ENCODE data around the gene CYYR1.

Gene CYYR1

DNA sequence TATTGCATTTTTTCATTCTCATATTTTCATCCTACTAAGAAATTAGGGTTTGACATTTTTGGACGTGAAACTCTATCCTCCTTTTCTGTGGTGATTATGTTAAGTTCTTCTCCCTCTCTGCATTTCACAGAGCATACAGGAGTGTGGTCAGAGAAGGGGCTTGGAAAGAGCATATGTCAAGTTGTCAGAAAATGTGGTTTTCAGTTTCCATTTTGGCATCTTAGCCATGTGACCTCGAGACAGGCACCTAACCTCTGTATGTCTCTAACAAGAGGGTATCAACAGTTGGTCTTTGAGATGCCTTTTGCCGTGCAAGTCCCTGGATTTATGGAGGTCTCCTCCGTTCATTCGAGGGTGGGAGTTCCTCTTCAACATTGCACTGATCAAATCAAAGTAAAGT lies 140.7 kb downstream of the CYYR1 start:
- no peaks in the 10 kb centered on the region for H3K4me1 ChIP-seq (ENCODE audit: control insufficient read depth, insufficient read depth, low read length)
- 93 to 96% methylated on average over 4 to 5 of the region's 5 CpGs for WGBS, 2 experiments
- no peaks in the 10 kb centered on the region for H3K9me3 ChIP-seq (ENCODE audit: control insufficient read depth, low read length)
- H3K36me3 ChIP-seq (ENCODE audit: control insufficient read depth, insufficient read depth, low read length), result no peaks in the 10 kb centered on the region
- H3K27me3 ChIP-seq (ENCODE audit: control insufficient read depth, insufficient read depth, low read length, poor library complexity, severe bottlenecking), result no peaks in the 10 kb centered on the region
- H3K4me3 ChIP-seq (ENCODE audit: insufficient read depth, low read depth, low read length), result no peak overlapping the region
- H3K27ac ChIP-seq (ENCODE audit: insufficient read depth, low read depth, low read length, poor library complexity, severe bottlenecking), result no peak overlapping the region

DNA sequence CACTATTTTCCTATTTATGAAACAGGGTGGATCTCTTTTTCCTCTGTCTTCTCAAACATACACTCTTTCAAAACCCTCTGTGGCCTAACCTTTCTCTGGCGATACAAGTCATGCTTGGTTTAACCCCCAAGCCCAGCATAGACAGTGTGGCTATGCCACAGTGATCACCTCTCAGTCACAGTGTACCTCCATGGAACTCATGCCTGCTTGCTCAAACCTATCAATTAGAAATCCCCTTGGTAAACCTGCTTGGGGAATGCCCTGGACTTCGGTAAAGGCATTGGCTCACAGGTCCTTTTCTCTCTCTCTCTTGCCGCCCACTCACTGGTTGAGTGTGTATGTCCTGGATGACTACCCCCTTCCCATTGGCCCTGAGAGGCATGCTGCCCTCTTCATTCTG lies 147.5 kb downstream of the CYYR1 start:
- H3K27me3 ChIP-seq (ENCODE audit: control insufficient read depth, insufficient read depth, low read length, poor library complexity, severe bottlenecking), result no peaks in the 10 kb centered on the region
- H3K4me3 ChIP-seq (ENCODE audit: insufficient read depth, low read depth, low read length), result no peak overlapping the region
- no peaks in the 10 kb centered on the region for H3K9me3 ChIP-seq (ENCODE audit: control insufficient read depth, low read length)
- no peak overlapping the region for H3K27ac ChIP-seq (ENCODE audit: insufficient read depth, low read depth, low read length, poor library complexity, severe bottlenecking)
- H3K4me1 ChIP-seq (ENCODE audit: control insufficient read depth, insufficient read depth, low read length), result no peaks in the 10 kb centered on the region
- no peaks in the 10 kb centered on the region for H3K36me3 ChIP-seq (ENCODE audit: control insufficient read depth, insufficient read depth, low read length)
- 86 to 98% methylated on average over 3 of the region's 3 CpGs for WGBS, 2 experiments

- 88 to 90% methylated on average over 6 of the region's 6 CpGs for WGBS, 2 experiments
- no peaks in the 10 kb centered on the region for H3K27me3 ChIP-seq (ENCODE audit: control insufficient read depth, insufficient read depth, low read length, poor library complexity, severe bottlenecking)
- H3K4me3 ChIP-seq (ENCODE audit: insufficient read depth, low read depth, low read length), result no peak overlapping the region
- H3K27ac ChIP-seq (ENCODE audit: insufficient read depth, low read depth, low read length, poor library complexity, severe bottlenecking), result no peak overlapping the region
- H3K9me3 ChIP-seq (ENCODE audit: control insufficient read depth, low read length), result no peaks in the 10 kb centered on the region
- no peaks in the 10 kb centered on the region for H3K4me1 ChIP-seq (ENCODE audit: control insufficient read depth, insufficient read depth, low read length)
- H3K36me3 ChIP-seq (ENCODE audit: control insufficient read depth, insufficient read depth, low read length), result no peaks in the 10 kb centered on the region
These were observed 149.6 kb downstream of the CYYR1 start for GRCh38 chr21:26423511-26423910.

DNA sequence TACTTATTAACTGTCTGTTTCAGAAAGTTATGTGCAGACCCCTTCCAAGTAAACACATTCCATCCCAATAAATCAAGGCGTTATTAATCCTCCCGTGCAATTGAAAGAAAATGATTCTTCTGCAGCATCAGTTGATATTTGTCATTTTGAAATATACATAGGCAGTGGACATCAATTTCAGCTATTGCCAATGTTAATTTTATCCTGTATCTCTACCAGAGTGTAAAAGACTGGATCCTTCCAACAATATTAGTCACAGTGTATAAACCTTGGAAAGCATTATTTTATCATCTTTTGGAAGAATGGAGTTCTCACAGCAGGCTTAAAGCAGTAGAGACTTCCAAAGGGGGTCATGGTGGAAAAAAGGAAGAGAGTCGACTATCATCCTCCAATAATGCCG lies 150.4 kb downstream of the CYYR1 start:
- no peaks in the 10 kb centered on the region for H3K27me3 ChIP-seq (ENCODE audit: control insufficient read depth, insufficient read depth, low read length, poor library complexity, severe bottlenecking)
- 93 to 97% methylated on average over 4 of the region's 4 CpGs for WGBS, 2 experiments
- H3K4me3 ChIP-seq (ENCODE audit: insufficient read depth, low read depth, low read length), result no peak overlapping the region
- H3K27ac ChIP-seq (ENCODE audit: insufficient read depth, low read depth, low read length, poor library complexity, severe bottlenecking), result no peak overlapping the region
- no peaks in the 10 kb centered on the region for H3K36me3 ChIP-seq (ENCODE audit: control insufficient read depth, insufficient read depth, low read length)
- H3K4me1 ChIP-seq (ENCODE audit: control insufficient read depth, insufficient read depth, low read length), result no peaks in the 10 kb centered on the region
- no peaks in the 10 kb centered on the region for H3K9me3 ChIP-seq (ENCODE audit: control insufficient read depth, low read length)

DNA sequence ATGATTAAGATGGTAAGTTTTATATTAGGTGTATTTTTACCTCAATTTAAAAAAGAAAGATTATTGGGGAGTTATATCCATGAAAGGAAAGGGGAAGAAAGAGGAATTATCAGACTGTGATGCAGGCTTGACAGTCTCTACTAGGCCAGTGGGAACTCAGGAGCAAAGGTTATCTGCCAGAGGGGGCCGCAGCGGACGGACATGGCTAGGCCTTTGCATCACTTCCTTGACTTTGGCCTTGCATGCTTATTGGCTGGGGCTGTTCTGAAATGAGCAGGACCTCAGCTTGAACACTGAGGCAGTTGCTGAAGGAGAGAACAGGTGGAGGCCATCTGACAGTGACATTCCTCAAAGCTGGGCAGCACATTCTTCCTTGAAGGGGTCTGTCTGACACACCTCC lies 150.9 kb downstream of the CYYR1 start:
- Histone ChIP-seq H3K4me1 (ENCODE audit: control insufficient read depth, insufficient read depth, low read length) (no peaks in the 10 kb centered on the region), H3K9me3 (ENCODE audit: control insufficient read depth, low read length) (no peaks in the 10 kb centered on the region), H3K27ac (ENCODE audit: insufficient read depth, low read depth, low read length, poor library complexity, severe bottlenecking) (no peak overlapping the region), H3K4me3 (ENCODE audit: insufficient read depth, low read depth, low read length) (no peak overlapping the region), H3K36me3 (ENCODE audit: control insufficient read depth, insufficient read depth, low read length) (no peaks in the 10 kb centered on the region), H3K27me3 (ENCODE audit: control insufficient read depth, insufficient read depth, low read length, poor library complexity, severe bottlenecking) (no peaks in the 10 kb centered on the region)
- WGBS, 2 experiments, result 93 to 95% methylated on average over 3 of the region's 3 CpGs

DNA sequence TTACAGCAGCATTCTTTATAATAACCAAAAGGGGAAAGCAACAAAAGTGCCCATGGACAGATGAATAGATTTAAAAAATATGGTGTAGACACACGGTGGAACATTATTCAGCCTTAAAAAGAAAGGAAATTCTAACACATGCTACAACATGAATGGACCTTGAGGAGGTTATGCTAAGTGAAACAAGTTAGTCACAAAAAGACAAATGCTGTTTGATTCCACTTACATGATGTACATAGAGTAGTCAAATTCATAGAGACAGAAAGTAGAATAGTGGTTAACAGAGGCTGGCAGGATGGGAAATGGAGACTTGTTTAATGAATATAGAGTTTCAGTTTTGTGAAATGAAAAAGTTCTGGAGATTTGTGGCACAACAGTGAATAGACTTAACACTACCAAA lies 151.4 kb downstream of the CYYR1 start:
- Histone ChIP-seq H3K4me1 (ENCODE audit: control insufficient read depth, insufficient read depth, low read length) (no peaks in the 10 kb centered on the region), H3K4me3 (ENCODE audit: insufficient read depth, low read depth, low read length) (no peak overlapping the region), H3K27me3 (ENCODE audit: control insufficient read depth, insufficient read depth, low read length, poor library complexity, severe bottlenecking) (no peaks in the 10 kb centered on the region), H3K27ac (ENCODE audit: insufficient read depth, low read depth, low read length, poor library complexity, severe bottlenecking) (no peak overlapping the region), H3K36me3 (ENCODE audit: control insufficient read depth, insufficient read depth, low read length) (no peaks in the 10 kb centered on the region), H3K9me3 (ENCODE audit: control insufficient read depth, low read length) (no peaks in the 10 kb centered on the region)
- 88% methylated on average over 1 of the region's 1 CpG; no CpG with 5 or more reads in 1 of the 2 experiments for WGBS, 2 experiments
